Stimulated activated CD8-positive, alpha-beta memory T cell treated with anti-CD3 and anti-CD28 coated beads, Interleukin-7, amount 100 ng/mL, for 48 hours (primary cell): Measurements from ENCODE around the gene EIF3J.

ENCODE experiments used
- DNase-seq, 2 donors: peaks; one replicate each; pipeline ENCODE4 v3.0.0-alpha.2; 2020; ENCODE audit warnings: low read depth in 1 of 2; ENCODE audit errors: extremely low read depth in 1 of 2

Gene EIF3J

GRCh38 chr15:44591326-44591725 lies 54.4 kb downstream of the EIF3J start:
- no peak for DNase-seq

GRCh38 chr15:44593042-44593736 lies 56.2 kb downstream of the EIF3J start:
- no peak for DNase-seq

GRCh38 chr15:44595246-44595645 lies 58.3 kb downstream of the EIF3J start:
- no peak for DNase-seq

GRCh38 chr15:44595656-44596510 lies 58.9 kb downstream of the EIF3J start:
- no peak for DNase-seq

GRCh38 chr15:44596511-44597010 lies 59.6 kb downstream of the EIF3J start:
- no peak for DNase-seq

GRCh38 chr15:44598066-44598465 lies 61.1 kb downstream of the EIF3J start:
- DNase-seq = no peak

- no peak for DNase-seq
These were observed 61.9 kb downstream of the EIF3J start for GRCh38 chr15:44598892-44599291.

- no peak for DNase-seq
These were observed 66.2 kb downstream of the EIF3J start for GRCh38 chr15:44603126-44603525.

GRCh38 chr15:44606740-44607139 lies 69.8 kb downstream of the EIF3J start:
- DNase-seq = no peak
